Tibial artery (tissue), 4 donors: ENCODE measurements around the gene FCRL5.

Experiments used
- DNase-seq, 2 donors: peaks; one replicate each; pipeline ENCODE4 v3.0.0-alpha.2; 2019
- H3K27ac ChIP-seq, 2 donors: fragments of 200-600 bp; sonication (generic) in 1 of 2; 1 replicate in 1 of 2; 2 replicates in 1 of 2; pipeline ENCODE4 v1.5.1; 2018 to 2019; ENCODE audit warnings: mild to moderate bottlenecking in 1 of 2
- H3K27me3 ChIP-seq, 2 donors: fragments of 200-600 bp; sonication (generic) in 1 of 2; one replicate each; pipeline versions ENCODE4 v1.5.1 to v1.6.0; 2016 to 2019
- H3K36me3 ChIP-seq, 3 donors: fragments of 200-600 bp; sonication (generic) in 2 of 3; one replicate each; pipeline ENCODE4 v1.5.1; 2016 to 2019; ENCODE audit warnings: mild to moderate bottlenecking in 2 of 3
- H3K4me1 ChIP-seq, 4 donors: fragments of 200-600 bp; sonication (generic) in 2 of 4; 1 replicate in 3 of 4; 2 replicates in 1 of 4; pipeline ENCODE4 v1.5.1; 2016 to 2019
- H3K4me3 ChIP-seq, 2 donors: fragments of 200-600 bp; sonication (generic) in 1 of 2; 1 replicate in 1 of 2; 2 replicates in 1 of 2; pipeline ENCODE4 v1.5.1; 2018 to 2019; ENCODE audit warnings: mild to moderate bottlenecking in 2 of 2
- H3K9me3 ChIP-seq, 3 donors: fragments of 200-600 bp; sonication (generic) in 1 of 3; one replicate each; pipeline ENCODE4 v1.5.1; 2016 to 2019
- CTCF ChIP-seq, 2 experiments: fragments of 200-600 bp in 1 of 2; fragments of 450-650 bp in 1 of 2; IDR thresholded peaks; one replicate each; pipeline ENCODE4 v1.5.1; 2017 to 2019; ENCODE audit warnings: antibody characterized with exemption in 2 of 2, mild to moderate bottlenecking in 1 of 2, moderate library complexity in 1 of 2
- intact Hi-C: fragments of 100-400 bp; cut with DNase I; formaldehyde crosslinking; loops from one replicate; pipeline ENCODE4 v1.15.0; 2023; ENCODE audit warnings: low total_unique reads

FCRL5 gene

GRCh38 chr1:157498736-157499090, 53.6 kb downstream of the FCRL5 start:
- H3K27me3 ChIP-seq = peaks cover 0 to 17% of the 10 kb centered on the region in 2 donors
- intact Hi-C loops = loop anchor here (10.0 kb wide), 1 partner anchor 134 kb away; no protein-coding TSS in a partner anchor
- no peak overlapping the region for H3K27ac ChIP-seq
- no peak for DNase-seq
- H3K4me3 ChIP-seq = no peak overlapping the region
- no peaks in the 10 kb centered on the region for H3K9me3 ChIP-seq
- H3K4me1 ChIP-seq = no peaks in the 10 kb centered on the region
- H3K36me3 ChIP-seq = no peaks in the 10 kb centered on the region
- no peak for TF ChIP-seq CTCF (IDR thresholded peaks at IDR 0.05)

GRCh38 chr1:157497987-157498735, 54.2 kb downstream of the FCRL5 start:
- Histone ChIP-seq H3K27me3 (peaks cover 0 to 17% of the 10 kb centered on the region in 2 donors), H3K9me3 (no peaks in the 10 kb centered on the region), H3K4me3 (no peak overlapping the region), H3K4me1 (no peaks in the 10 kb centered on the region), H3K36me3 (no peaks in the 10 kb centered on the region), H3K27ac (no peak overlapping the region)
- no peak for DNase-seq
- no peak for TF ChIP-seq CTCF (IDR thresholded peaks at IDR 0.05)
- intact Hi-C loops = loop anchor here (10.0 kb wide), 1 partner anchor 133 kb away; no protein-coding TSS in a partner anchor

GRCh38 chr1:157497284-157497683, 55.0 kb downstream of the FCRL5 start:
- Histone ChIP-seq H3K36me3 (no peaks in the 10 kb centered on the region), H3K9me3 (no peaks in the 10 kb centered on the region), H3K4me3 (no peak overlapping the region), H3K4me1 (no peaks in the 10 kb centered on the region), H3K27ac (no peak overlapping the region), H3K27me3 (peaks cover 0 to 17% of the 10 kb centered on the region in 2 donors)
- no peak for DNase-seq
- TF ChIP-seq CTCF (IDR thresholded peaks at IDR 0.05) = no peak
- intact Hi-C loops = loop anchor here (10.0 kb wide), 1 partner anchor 132 kb away; no protein-coding TSS in a partner anchor

GRCh38 chr1:157496121-157496526, 56.2 kb downstream of the FCRL5 start:
- H3K9me3 ChIP-seq = no peaks in the 10 kb centered on the region
- no peaks in the 10 kb centered on the region for H3K36me3 ChIP-seq
- H3K4me3 ChIP-seq = no peak overlapping the region
- no peak overlapping the region for H3K27ac ChIP-seq
- intact Hi-C loops = loop anchor here (10.0 kb wide), 1 partner anchor 131 kb away; no protein-coding TSS in a partner anchor
- peak; percentile 28 to 74 for TF ChIP-seq CTCF (IDR thresholded peaks at IDR 0.05)
- DNase-seq = peak in 1 of 2 donors; percentile 33
- H3K4me1 ChIP-seq = no peaks in the 10 kb centered on the region
- H3K27me3 ChIP-seq = peaks cover 0 to 21% of the 10 kb centered on the region in 2 donors

GRCh38 chr1:157495285-157495684, 57.0 kb downstream of the FCRL5 start:
- intact Hi-C loops = loop anchor here (10.0 kb wide), 1 partner anchor 130 kb away; no protein-coding TSS in a partner anchor
- no peaks in the 10 kb centered on the region for H3K36me3 ChIP-seq
- peaks cover 0 to 21% of the 10 kb centered on the region in 2 donors for H3K27me3 ChIP-seq
- DNase-seq = no peak
- no peak for TF ChIP-seq CTCF (IDR thresholded peaks at IDR 0.05)
- no peak overlapping the region for H3K27ac ChIP-seq
- H3K4me3 ChIP-seq = no peak overlapping the region
- H3K9me3 ChIP-seq = no peaks in the 10 kb centered on the region
- H3K4me1 ChIP-seq = no peaks in the 10 kb centered on the region
